Suppressor macrophage treated with lipopolysaccharide for 1 hour (primary cell): Measurements from ENCODE around the gene GTSE1.

Source experiments
- DNase-seq, 3 donors: peaks; one replicate each; pipeline ENCODE4 v3.0.0-alpha.2; 2020 to 2022

Gene GTSE1

GRCh38 chr22:46274381-46274780, 22.3 kb upstream of the GTSE1 start:
- DNase-seq: no peak

- DNase-seq: no peak
Measured at GRCh38 chr22:46275455-46276122, 21.1 kb upstream of the GTSE1 start.

- no peak for DNase-seq
Measured at GRCh38 chr22:46276563-46276962, 20.1 kb upstream of the GTSE1 start.

- no peak for DNase-seq
Measured at GRCh38 chr22:46278656-46279645, 17.7 kb upstream of the GTSE1 start.

GRCh38 chr22:46280063-46280817, 16.4 kb upstream of the GTSE1 start:
- DNase-seq: no peak

GRCh38 chr22:46280999-46281623, 15.6 kb upstream of the GTSE1 start:
- DNase-seq: peak in 1 of 3 donors; percentile 25

GRCh38 chr22:46281866-46282678, 14.6 kb upstream of the GTSE1 start:
- DNase-seq: no peak

- no peak for DNase-seq
Measured at GRCh38 chr22:46286006-46286405, 10.7 kb upstream of the GTSE1 start.

GRCh38 chr22:46286941-46287872, 9.5 kb upstream of the GTSE1 start:
- DNase-seq: no peak

GRCh38 chr22:46287873-46288751, 8.6 kb upstream of the GTSE1 start:
- peak in 1 of 3 donors; percentile 10 for DNase-seq

GRCh38 chr22:46288846-46289243, 7.8 kb upstream of the GTSE1 start:
- no peak for DNase-seq

GRCh38 chr22:46289244-46289891, 7.3 kb upstream of the GTSE1 start:
- no peak for DNase-seq

- DNase-seq: no peak
Measured at GRCh38 chr22:46290121-46290842, 6.4 kb upstream of the GTSE1 start.

- DNase-seq: no peak
Measured at GRCh38 chr22:46290843-46291785, 5.6 kb upstream of the GTSE1 start.

GRCh38 chr22:46292173-46292572, 4.5 kb upstream of the GTSE1 start:
- no peak for DNase-seq

- peak; percentile 53 to 60 (median 56) for DNase-seq
Measured at GRCh38 chr22:46292732-46293131, 3.9 kb upstream of the GTSE1 start.
